ENCODE measurements around the gene PLXNA2.
A peak's percentile ranks its signal among the peaks of the same experiment; 100 is the strongest.

Gene PLXNA2

GRCh38 chr1:208243967-208244916, at the start of gene PLXNA2:
PLXNA2 (minus strand) TSS chr1:208244384; CDS start chr1:208217922, 26,462 bp downstream.
- peak; percentile 21 to 33 (median 26) for DNase-seq

GRCh38 chr1:208292908-208293307, 48.7 kb upstream of the PLXNA2 start:
- DNase-seq = no peak

GRCh38 chr1:208291923-208292711, 47.9 kb upstream of the PLXNA2 start:
- DNase-seq = no peak

GRCh38 chr1:208291129-208291528, 46.9 kb upstream of the PLXNA2 start:
- no peak for DNase-seq

GRCh38 chr1:208289716-208290115, 45.5 kb upstream of the PLXNA2 start:
- no peak for DNase-seq

GRCh38 chr1:208288495-208288894, 44.3 kb upstream of the PLXNA2 start:
- DNase-seq = no peak

- DNase-seq = no peak
Observed at GRCh38 chr1:208280681-208281450, 36.7 kb upstream of the PLXNA2 start.

GRCh38 chr1:208279826-208280588, 35.8 kb upstream of the PLXNA2 start:
- no peak for DNase-seq

- no peak for DNase-seq
Observed at GRCh38 chr1:208278638-208279037, 34.5 kb upstream of the PLXNA2 start.

GRCh38 chr1:208276757-208277435, 32.7 kb upstream of the PLXNA2 start:
- no peak for DNase-seq

GRCh38 chr1:208275083-208275482, 30.9 kb upstream of the PLXNA2 start:
- DNase-seq = no peak

- no peak for DNase-seq
Observed at GRCh38 chr1:208273386-208274017, 29.3 kb upstream of the PLXNA2 start.

GRCh38 chr1:208272713-208273112, 28.5 kb upstream of the PLXNA2 start:
- no peak for DNase-seq

GRCh38 chr1:208272311-208272710, 28.1 kb upstream of the PLXNA2 start:
- no peak for DNase-seq

GRCh38 chr1:208271236-208271635, 27.1 kb upstream of the PLXNA2 start:
- no peak for DNase-seq

GRCh38 chr1:208270651-208271141, 26.5 kb upstream of the PLXNA2 start:
- DNase-seq = no peak

- no peak for DNase-seq
Observed at GRCh38 chr1:208269338-208269666, 25.1 kb upstream of the PLXNA2 start.

- no peak for DNase-seq
Observed at GRCh38 chr1:208268541-208269337, 24.6 kb upstream of the PLXNA2 start.

GRCh38 chr1:208265525-208265924, 21.3 kb upstream of the PLXNA2 start:
- no peak for DNase-seq

- DNase-seq = no peak
Observed at GRCh38 chr1:208265122-208265469, 20.9 kb upstream of the PLXNA2 start.
